Measurements from ENCODE around the gene LXN.

The LXN gene

GRCh38 chr3:158672215-158673176, at the start of gene LXN:
TSS of gene LXN (minus strand) at chr3:158672648. CDS start at chr3:158672478, 170 bp downstream.
- TF ChIP-seq GATA1 (IDR thresholded peaks at IDR 0.05; ENCODE audit: low read depth, low read length) = no peak
- peak; percentile 99 for TF ChIP-seq POLR2A (IDR thresholded peaks at IDR 0.05; ENCODE audit: low read length)
- DNase-seq = peak; percentile 88 to 91

- TF ChIP-seq POLR2A (IDR thresholded peaks at IDR 0.05; ENCODE audit: low read length) = no peak
- TF ChIP-seq GATA1 (IDR thresholded peaks at IDR 0.05; ENCODE audit: low read depth, low read length) = no peak
- DNase-seq = no peak
Observed at GRCh38 chr3:158722108-158722507, 49.7 kb upstream of the LXN start.

GRCh38 chr3:158718490-158719170, 46.2 kb upstream of the LXN start:
- DNase-seq = no peak
- TF ChIP-seq POLR2A (IDR thresholded peaks at IDR 0.05; ENCODE audit: low read length) (no peak), GATA1 (IDR thresholded peaks at IDR 0.05; ENCODE audit: low read depth, low read length) (no peak)

GRCh38 chr3:158717576-158717975, 45.1 kb upstream of the LXN start:
- DNase-seq = no peak
- no peak for TF ChIP-seq POLR2A (IDR thresholded peaks at IDR 0.05; ENCODE audit: low read length)
- TF ChIP-seq GATA1 (IDR thresholded peaks at IDR 0.05; ENCODE audit: low read depth, low read length) = no peak

GRCh38 chr3:158713094-158713499, 40.6 kb upstream of the LXN start:
- TF ChIP-seq GATA1 (IDR thresholded peaks at IDR 0.05; ENCODE audit: low read depth, low read length) = no peak
- TF ChIP-seq POLR2A (IDR thresholded peaks at IDR 0.05; ENCODE audit: low read length) = peak; percentile 51
- DNase-seq = peak; percentile 86 to 91

- TF ChIP-seq GATA1 (IDR thresholded peaks at IDR 0.05; ENCODE audit: low read depth, low read length) (no peak), POLR2A (IDR thresholded peaks at IDR 0.05; ENCODE audit: low read length) (no peak)
- DNase-seq = no peak
Observed at GRCh38 chr3:158712443-158712842, 40.0 kb upstream of the LXN start.

GRCh38 chr3:158711886-158712285, 39.4 kb upstream of the LXN start:
- DNase-seq = no peak
- TF ChIP-seq POLR2A (IDR thresholded peaks at IDR 0.05; ENCODE audit: low read length) = no peak
- TF ChIP-seq GATA1 (IDR thresholded peaks at IDR 0.05; ENCODE audit: low read depth, low read length) = no peak

- DNase-seq = no peak
- TF ChIP-seq POLR2A (IDR thresholded peaks at IDR 0.05; ENCODE audit: low read length) = no peak
- no peak for TF ChIP-seq GATA1 (IDR thresholded peaks at IDR 0.05; ENCODE audit: low read depth, low read length)
Observed at GRCh38 chr3:158710601-158711000, 38.2 kb upstream of the LXN start.

- TF ChIP-seq POLR2A (IDR thresholded peaks at IDR 0.05; ENCODE audit: low read length) (peak; percentile 65), GATA1 (IDR thresholded peaks at IDR 0.05; ENCODE audit: low read depth, low read length) (no peak)
- peak; percentile 82 to 86 for DNase-seq
Observed at GRCh38 chr3:158709666-158710083, 37.2 kb upstream of the LXN start.

GRCh38 chr3:158703566-158703965, 31.1 kb upstream of the LXN start:
- no peak for TF ChIP-seq POLR2A (IDR thresholded peaks at IDR 0.05; ENCODE audit: low read length)
- TF ChIP-seq GATA1 (IDR thresholded peaks at IDR 0.05; ENCODE audit: low read depth, low read length) = no peak

GRCh38 chr3:158702815-158703481, 30.5 kb upstream of the LXN start:
- DNase-seq = no peak
- TF ChIP-seq POLR2A (IDR thresholded peaks at IDR 0.05; ENCODE audit: low read length) (no peak), GATA1 (IDR thresholded peaks at IDR 0.05; ENCODE audit: low read depth, low read length) (no peak)

More at GRCh38 chr3:158703566-158703965, 31.1 kb upstream of the LXN start:
- DNase-seq = no peak

- TF ChIP-seq GATA1 (IDR thresholded peaks at IDR 0.05; ENCODE audit: low read depth, low read length) (no peak), POLR2A (IDR thresholded peaks at IDR 0.05; ENCODE audit: low read length) (no peak)
- no peak for DNase-seq
Observed at GRCh38 chr3:158701420-158702065, 29.1 kb upstream of the LXN start.

GRCh38 chr3:158700559-158700958, 28.1 kb upstream of the LXN start:
- no peak for TF ChIP-seq GATA1 (IDR thresholded peaks at IDR 0.05; ENCODE audit: low read depth, low read length)
- no peak for TF ChIP-seq POLR2A (IDR thresholded peaks at IDR 0.05; ENCODE audit: low read length)
- DNase-seq = peak; percentile 29 to 61
